Measurements from ENCODE around the gene EOGT. TPM values are rescaled to one million over a fixed set of nuclear protein-coding genes. Genes with fewer than 3 reads are reported as not detected.

The EOGT gene
- total RNA-seq, 6 donors from 2014 or later, result 29.9 to 79.6 (median 40.9) TPM

GRCh38 chr3:68999158-68999557 is 14.3 kb downstream of the EOGT start:
- DNase-seq (no peak), ATAC-seq (ENCODE audit: low FRiP score in 2 of 2) (no peak)
- Histone ChIP-seq H3K4me3 (no peak overlapping the region), H3K4me1 (peaks cover 0 to 4% (median 0%) of the 10 kb centered on the region in 4 donors), H3K36me3 (peaks cover 8 to 92% (median 50%) of the 10 kb centered on the region in 4 donors), H3K9me3 (no peaks in the 10 kb centered on the region), H3K27ac (no peak overlapping the region), H3K27me3 (no peaks in the 10 kb centered on the region)
- no peak for TF ChIP-seq POLR2A (IDR thresholded peaks at IDR 0.05)
- no peak for TF ChIP-seq EP300 (IDR thresholded peaks at IDR 0.05)
- TF ChIP-seq CTCF (IDR thresholded peaks at IDR 0.05), result no peak
- no peak for TF ChIP-seq POLR2AphosphoS5 (IDR thresholded peaks at IDR 0.05)

GRCh38 chr3:68997887-68998286 is 15.6 kb downstream of the EOGT start:
- WGBS, 2 donors, result 79 to 80% methylated on average over 6 of the region's 6 CpGs

GRCh38 chr3:68996356-68996995 is 17.0 kb downstream of the EOGT start:
- peak in 1 of 2 donors; percentile 22 for ATAC-seq (ENCODE audit: low FRiP score in 2 of 2)
- no peak overlapping the region for H3K4me3 ChIP-seq
- 78 to 85% methylated on average over 6 to 8 of the region's 8 CpGs for WGBS, 2 donors
- no peaks in the 10 kb centered on the region for H3K27me3 ChIP-seq
- peaks cover 8 to 85% (median 45%) of the 10 kb centered on the region in 4 donors for H3K36me3 ChIP-seq
- no peaks in the 10 kb centered on the region for H3K9me3 ChIP-seq
- TF ChIP-seq EP300 (IDR thresholded peaks at IDR 0.05) (no peak), POLR2AphosphoS5 (IDR thresholded peaks at IDR 0.05) (no peak), CTCF (IDR thresholded peaks at IDR 0.05) (no peak), POLR2A (IDR thresholded peaks at IDR 0.05) (no peak)
- H3K27ac ChIP-seq, result no peak overlapping the region
- no peak for DNase-seq
- peaks cover 0 to 4% (median 0%) of the 10 kb centered on the region in 4 donors for H3K4me1 ChIP-seq

More at GRCh38 chr3:68997887-68998286, 15.6 kb downstream of the EOGT start:
- Histone ChIP-seq H3K4me3 (no peak overlapping the region), H3K9me3 (no peaks in the 10 kb centered on the region), H3K36me3 (peaks cover 8 to 89% (median 45%) of the 10 kb centered on the region in 4 donors), H3K4me1 (peaks cover 0 to 4% (median 0%) of the 10 kb centered on the region in 4 donors), H3K27ac (no peak overlapping the region), H3K27me3 (no peaks in the 10 kb centered on the region)
- ATAC-seq (ENCODE audit: low FRiP score in 2 of 2) (no peak), DNase-seq (no peak)
- TF ChIP-seq POLR2AphosphoS5 (IDR thresholded peaks at IDR 0.05) (no peak), CTCF (IDR thresholded peaks at IDR 0.05) (no peak), EP300 (IDR thresholded peaks at IDR 0.05) (no peak), POLR2A (IDR thresholded peaks at IDR 0.05) (no peak)

GRCh38 chr3:68988740-68989139 is 24.7 kb downstream of the EOGT start:
- 86 to 87% methylated on average over 4 of the region's 4 CpGs for WGBS, 2 donors
- no peak for TF ChIP-seq EP300 (IDR thresholded peaks at IDR 0.05)
- no peak for TF ChIP-seq CTCF (IDR thresholded peaks at IDR 0.05)
- TF ChIP-seq POLR2AphosphoS5 (IDR thresholded peaks at IDR 0.05), result no peak
- TF ChIP-seq POLR2A (IDR thresholded peaks at IDR 0.05), result no peak
- Histone ChIP-seq H3K4me1 (no peaks in the 10 kb centered on the region), H3K27ac (no peak overlapping the region), H3K27me3 (no peaks in the 10 kb centered on the region), H3K36me3 (peaks cover 15 to 85% (median 48%) of the 10 kb centered on the region in 4 donors), H3K4me3 (no peak overlapping the region), H3K9me3 (no peaks in the 10 kb centered on the region)
- ATAC-seq (ENCODE audit: low FRiP score in 2 of 2), result no peak
- DNase-seq, result no peak

GRCh38 chr3:68987322-68987721 is 26.2 kb downstream of the EOGT start:
- Histone ChIP-seq H3K4me3 (no peak overlapping the region), H3K9me3 (no peaks in the 10 kb centered on the region), H3K27me3 (no peaks in the 10 kb centered on the region), H3K27ac (no peak overlapping the region), H3K4me1 (no peaks in the 10 kb centered on the region), H3K36me3 (peaks cover 18 to 90% (median 48%) of the 10 kb centered on the region in 4 donors)
- ATAC-seq (ENCODE audit: low FRiP score in 2 of 2) (no peak), DNase-seq (no peak)
- TF ChIP-seq POLR2A (IDR thresholded peaks at IDR 0.05), result no peak
- TF ChIP-seq CTCF (IDR thresholded peaks at IDR 0.05), result no peak
- no peak for TF ChIP-seq POLR2AphosphoS5 (IDR thresholded peaks at IDR 0.05)
- TF ChIP-seq EP300 (IDR thresholded peaks at IDR 0.05), result no peak
- 74 to 88% methylated on average over 6 of the region's 6 CpGs for WGBS, 2 donors
